B cell (primary cell): ENCODE measurements around the gene VPS13A.

Experiments
- EZH2 ChIP-seq: IDR thresholded peaks from 2 replicates; pipeline ENCODE4 v1.6.1; 2012; ENCODE audit warnings: borderline replicate concordance, low read depth, mild to moderate bottlenecking, moderate library complexity, low read length; ENCODE audit not compliant: insufficient read depth, poor library complexity, severe bottlenecking
- TF ChIP-seq, protein P1 (sequence below): fragments of 200-600 bp; IDR thresholded peaks from one replicate; pipeline ENCODE4 v1.8.0; 2022; ENCODE audit warnings: antibody characterized with exemption, mild to moderate bottlenecking

GRCh38 chr9:77422969-77423368, 245.6 kb downstream of the VPS13A start:
- TF ChIP-seq, protein P1, sequence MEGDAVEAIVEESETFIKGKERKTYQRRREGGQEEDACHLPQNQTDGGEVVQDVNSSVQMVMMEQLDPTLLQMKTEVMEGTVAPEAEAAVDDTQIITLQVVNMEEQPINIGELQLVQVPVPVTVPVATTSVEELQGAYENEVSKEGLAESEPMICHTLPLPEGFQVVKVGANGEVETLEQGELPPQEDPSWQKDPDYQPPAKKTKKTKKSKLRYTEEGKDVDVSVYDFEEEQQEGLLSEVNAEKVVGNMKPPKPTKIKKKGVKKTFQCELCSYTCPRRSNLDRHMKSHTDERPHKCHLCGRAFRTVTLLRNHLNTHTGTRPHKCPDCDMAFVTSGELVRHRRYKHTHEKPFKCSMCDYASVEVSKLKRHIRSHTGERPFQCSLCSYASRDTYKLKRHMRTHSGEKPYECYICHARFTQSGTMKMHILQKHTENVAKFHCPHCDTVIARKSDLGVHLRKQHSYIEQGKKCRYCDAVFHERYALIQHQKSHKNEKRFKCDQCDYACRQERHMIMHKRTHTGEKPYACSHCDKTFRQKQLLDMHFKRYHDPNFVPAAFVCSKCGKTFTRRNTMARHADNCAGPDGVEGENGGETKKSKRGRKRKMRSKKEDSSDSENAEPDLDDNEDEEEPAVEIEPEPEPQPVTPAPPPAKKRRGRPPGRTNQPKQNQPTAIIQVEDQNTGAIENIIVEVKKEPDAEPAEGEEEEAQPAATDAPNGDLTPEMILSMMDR, result no peak
- TF ChIP-seq EZH2, result no peak
